PC-3 (cell line): Measurements from ENCODE around the gene IGHMBP2.

ENCODE experiments used
- CTCF ChIP-seq: fragments of 300-600 bp; sonication (generic); conservative IDR thresholded peaks from 2 replicates; pipeline ENCODE4 v1.5.1; 2017; ENCODE audit warnings: antibody characterized with exemption, low read depth, mild to moderate bottlenecking, low read length
- EZH2 ChIP-seq: fragments of 300-600 bp; sonication (generic); IDR thresholded peaks from one replicate; pipeline ENCODE4 v1.6.1; 2017; ENCODE audit warnings: antibody characterized with exemption, mild to moderate bottlenecking, low read length; ENCODE audit not compliant: unreplicated experiment

- TF ChIP-seq EZH2 (no peak), CTCF (no peak)
Observed at GRCh38 chr11:68936676-68937620, 33.3 kb downstream of the IGHMBP2 start.
